Body of pancreas (tissue), 4 donors: Measurements from ENCODE around the gene HCN3. TPM values are rescaled to one million over a fixed set of nuclear protein-coding genes. Genes with fewer than 3 reads are reported as not detected.
"Not testable (repeated sequence)": the region's sequence is repeated elsewhere in the genome, so short reads cannot be mapped to it uniquely, and the experiment has no call there.

Experiments used
- ATAC-seq: fragments of 150-250 bp; one replicate; pipeline ENCODE4 v1.9.1; 2016
- DNase-seq, 4 donors: peaks; one replicate each; pipeline ENCODE4 v3.0.0-alpha.2; 2019
- H3K27ac ChIP-seq, 4 donors: fragments of 200-600 bp; sonication (generic); 1 replicate in 3 of 4; 2 replicates in 1 of 4; pipeline versions ENCODE4 v1.5.1 to v1.6.1; 2016 to 2019; ENCODE audit warnings: mild to moderate bottlenecking in 1 of 4, mixed read lengths in 1 of 4, moderate library complexity in 1 of 4
- H3K27me3 ChIP-seq, 2 donors: fragments of 200-600 bp; sonication (generic); one replicate each; pipeline ENCODE4 v1.6.0; 2016; ENCODE audit warnings: mild to moderate bottlenecking in 1 of 2
- H3K36me3 ChIP-seq, 2 donors: fragments of 200-600 bp; sonication (generic); replicated peaks in 1 of 2; 2 replicates each; pipeline ENCODE4 v1.5.1; 2016; ENCODE audit warnings: low read depth in 2 of 2; ENCODE audit not compliant: insufficient read depth in 1 of 2
- H3K4me1 ChIP-seq: fragments of 200-600 bp; sonication (generic); one replicate; pipeline ENCODE4 v1.6.0; 2016
- H3K4me3 ChIP-seq, 2 donors: fragments of 200-600 bp; sonication (generic); 1 replicate in 1 of 2; 2 replicates in 1 of 2; pipeline ENCODE4 v1.5.1; 2016 to 2019
- H3K9me3 ChIP-seq, 3 donors: fragments of 200-600 bp; sonication (generic); 1 replicate in 2 of 3; 2 replicates in 1 of 3; pipeline ENCODE4 v1.5.1; 2016
- CTCF ChIP-seq, 7 experiments: fragments of 450-650 bp in 4 of 7; fragments of 200-600 bp in 3 of 7; sonication (generic) in 3 of 7; IDR thresholded peaks; one replicate each; pipeline ENCODE4 v1.5.1; 2016 to 2019; ENCODE audit warnings: antibody characterized with exemption in 7 of 7
- POLR2A ChIP-seq, 3 donors: fragments of 450-650 bp; IDR thresholded peaks; one replicate each; pipeline ENCODE4 v1.6.1; 2016; ENCODE audit warnings: antibody characterized with exemption in 3 of 3, mild to moderate bottlenecking in 2 of 3
- WGBS, 2 donors: methylation state at CpG; one replicate each; pipeline ENCODE4 v1.1.5; 2017; 5-methylcytosine and 5-hydroxymethylcytosine counted together
- intact Hi-C: fragments of 100-400 bp; cut with DNase I; formaldehyde crosslinking; loops from one replicate; pipeline ENCODE4 v1.15.1; 2023
- total RNA-seq, 2 donors: library from RNA; depleted of rRNA; stranded (reverse); fragments of >200 nt; gene quantifications; one replicate each; pipeline ENCODE4 v1.1.0, GENCODE V29; 2016

HCN3 gene
- total RNA-seq, 2 donors from 2014 or later: 1.3 to 2.9 TPM

GRCh38 chr1:155245163-155245524, 32.1 kb upstream of the HCN3 start:
- DNase-seq (no peak), ATAC-seq (no peak)
- H3K27me3 ChIP-seq: no peaks in the 10 kb centered on the region
- peaks cover 33% of the 10 kb centered on the region for H3K4me1 ChIP-seq
- no peaks in the 10 kb centered on the region for H3K36me3 ChIP-seq
- 52 to 55% methylated on average over 8 of the region's 8 CpGs for WGBS, 2 donors
- intact Hi-C loops: no loop called here
- H3K27ac ChIP-seq: peak overlapping the region; percentile 77 to 96 (median 88)
- no peaks in the 10 kb centered on the region for H3K9me3 ChIP-seq
- peak overlapping the region in 1 of 2 donors; percentile 57 for H3K4me3 ChIP-seq
- TF ChIP-seq POLR2A (IDR thresholded peaks at IDR 0.05) (no peak), CTCF (IDR thresholded peaks at IDR 0.05) (no peak)

- 83 to 91% methylated on average over 3 of the region's 3 CpGs for WGBS, 2 donors
- H3K9me3 ChIP-seq, H3K4me3 ChIP-seq, intact Hi-C loops, H3K27me3 ChIP-seq, ATAC-seq, H3K36me3 ChIP-seq, DNase-seq, H3K27ac ChIP-seq: not testable (repeated sequence)
- H3K4me1 ChIP-seq: peaks cover 27% of the 10 kb centered on the region
Observed at GRCh38 chr1:155246796-155247195, 30.5 kb upstream of the HCN3 start.

- H3K36me3 ChIP-seq: no peaks in the 10 kb centered on the region
- 81 to 93% methylated on average over 19 to 23 of the region's 26 CpGs for WGBS, 2 donors
- H3K4me1 ChIP-seq: peaks cover 26% of the 10 kb centered on the region
- H3K27me3 ChIP-seq: no peaks in the 10 kb centered on the region
- no peaks in the 10 kb centered on the region for H3K9me3 ChIP-seq
- DNase-seq (no peak), ATAC-seq (no peak)
- no peak overlapping the region for H3K4me3 ChIP-seq
- intact Hi-C loops: no loop called here
- no peak overlapping the region for H3K27ac ChIP-seq
- TF ChIP-seq CTCF (IDR thresholded peaks at IDR 0.05): no peak
- no peak for TF ChIP-seq POLR2A (IDR thresholded peaks at IDR 0.05)
Observed at GRCh38 chr1:155247667-155248553, 29.4 kb upstream of the HCN3 start.

GRCh38 chr1:155250246-155250632, 27.0 kb upstream of the HCN3 start:
- Histone ChIP-seq H3K27me3 (no peaks in the 10 kb centered on the region), H3K9me3 (no peaks in the 10 kb centered on the region), H3K4me3 (no peak overlapping the region), H3K4me1 (peaks cover 26% of the 10 kb centered on the region), H3K36me3 (no peaks in the 10 kb centered on the region), H3K27ac (peak overlapping the region in 1 of 4 donors; percentile 26)
- intact Hi-C loops: loop anchor here (5.0 to 10.0 kb wide), 2 partner anchors 72 to 345 kb away; partner anchors contain the start of gene RUSC1
- ATAC-seq: no peak
- no peak for DNase-seq
- WGBS, 2 donors: 22% methylated on average over 27 of the region's 28 CpGs; no CpG with 5 or more reads in 1 of the 2 donors
- no peak for TF ChIP-seq POLR2A (IDR thresholded peaks at IDR 0.05)

GRCh38 chr1:155250633-155251449, 26.4 kb upstream of the HCN3 start:
- intact Hi-C loops: loop anchor here (5.0 to 10.0 kb wide), 2 partner anchors 71 to 344 kb away; partner anchors contain the start of gene RUSC1
- peak; percentile 88 for ATAC-seq
- TF ChIP-seq CTCF (IDR thresholded peaks at IDR 0.05) (peak; percentile 99 to 100 (median 100)), POLR2A (IDR thresholded peaks at IDR 0.05) (no peak)
- Histone ChIP-seq H3K9me3 (no peaks in the 10 kb centered on the region), H3K27me3 (no peaks in the 10 kb centered on the region), H3K4me3 (no peak overlapping the region), H3K36me3 (no peaks in the 10 kb centered on the region), H3K27ac (peak overlapping the region in 2 of 4 donors; percentile 30 to 43), H3K4me1 (peaks cover 29% of the 10 kb centered on the region)
- WGBS, 2 donors: 15 to 20% methylated on average over 10 to 22 of the region's 23 CpGs
- peak; percentile 94 to 95 (median 94) for DNase-seq
